HG03139 (cell line): ENCODE results near the gene PTGER2.

ENCODE experiments used
- ATAC-seq: cut with Tn5 transposase; IDR thresholded peaks from one replicate; pipeline ENCODE4 v1.9.1; 2021; ENCODE audit not compliant: unreplicated experiment

PTGER2 gene

GRCh38 chr14:52369305-52369801 lies 55.2 kb downstream of the PTGER2 start:
- no peak for ATAC-seq

DNA sequence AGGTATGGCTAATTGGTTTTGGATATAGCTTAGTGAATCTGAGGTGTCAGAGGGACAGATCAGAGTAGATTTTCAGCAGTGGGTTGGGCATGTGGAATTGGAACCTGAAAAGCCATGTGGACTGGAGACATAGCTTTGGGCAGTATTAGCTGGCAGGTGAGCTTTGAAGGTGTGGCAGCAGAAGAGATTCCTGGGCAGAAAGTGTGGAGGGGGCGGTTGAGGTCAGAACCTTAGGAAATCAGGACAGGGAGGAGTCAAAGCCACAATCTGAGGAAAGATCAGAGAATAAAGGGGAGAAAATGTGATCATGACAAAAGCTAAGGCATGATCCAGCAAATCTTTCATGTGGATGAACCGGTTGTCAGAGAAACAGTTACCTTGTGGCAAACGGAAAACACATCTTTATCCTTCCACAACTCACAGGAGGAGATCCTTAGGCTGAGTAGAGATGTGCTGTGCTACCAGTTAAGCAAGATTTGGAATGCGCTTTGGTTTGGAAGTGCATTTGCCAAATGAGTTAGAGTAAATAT lies 56.4 kb downstream of the PTGER2 start:
- ATAC-seq, result no peak

DNA sequence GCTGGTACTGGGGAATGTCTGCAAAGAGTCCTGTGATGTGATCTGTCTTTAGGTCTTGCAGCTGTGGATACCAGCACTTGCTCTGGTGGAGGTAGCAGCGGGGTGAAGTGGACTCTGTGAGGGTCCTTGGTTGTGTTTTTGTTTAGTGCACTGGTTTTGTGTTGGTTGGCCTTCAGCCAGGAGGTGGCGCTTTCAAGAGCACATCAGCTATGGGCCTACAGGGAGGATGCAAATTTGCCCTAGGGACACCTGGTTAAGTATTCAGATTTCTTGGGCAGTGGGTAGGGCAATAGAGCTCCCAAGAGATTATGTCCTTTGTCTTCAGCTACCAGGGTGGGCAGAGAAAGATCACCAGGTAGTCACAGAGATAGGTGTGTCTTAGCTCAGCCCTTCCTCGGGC lies 63.8 kb downstream of the PTGER2 start:
- ATAC-seq, result no peak
